GM23338 (cell line): ENCODE results near the gene SMG6.

Experiments used
- EZH2 ChIP-seq: fragments of 200-600 bp; sonication (generic); IDR thresholded peaks from one replicate; pipeline ENCODE4 v1.8.0; 2017; ENCODE audit warnings: antibody characterized with exemption, mild to moderate bottlenecking, low read depth; ENCODE audit not compliant: unreplicated experiment
- POLR2AphosphoS5 ChIP-seq: IDR thresholded peaks from 2 replicates; pipeline ENCODE4 v1.6.1; 2016; ENCODE audit warnings: antibody characterized with exemption, low read depth
- TF ChIP-seq, protein P1 (sequence below), 2 experiments: fragments of 200-600 bp in 1 of 2; sonication (generic) in 1 of 2; conservative IDR thresholded peaks; 2 replicates each; pipeline versions ENCODE4 v1.5.1 to v1.6.1; 2016 to 2017; ENCODE audit warnings: antibody characterized with exemption in 2 of 2, low read depth in 2 of 2, mild to moderate bottlenecking in 2 of 2, moderate library complexity in 1 of 2
- TF ChIP-seq, protein P2 (sequence below): IDR thresholded peaks from 2 replicates; pipeline ENCODE4 v1.6.1; 2016; ENCODE audit warnings: antibody characterized with exemption

DNA sequence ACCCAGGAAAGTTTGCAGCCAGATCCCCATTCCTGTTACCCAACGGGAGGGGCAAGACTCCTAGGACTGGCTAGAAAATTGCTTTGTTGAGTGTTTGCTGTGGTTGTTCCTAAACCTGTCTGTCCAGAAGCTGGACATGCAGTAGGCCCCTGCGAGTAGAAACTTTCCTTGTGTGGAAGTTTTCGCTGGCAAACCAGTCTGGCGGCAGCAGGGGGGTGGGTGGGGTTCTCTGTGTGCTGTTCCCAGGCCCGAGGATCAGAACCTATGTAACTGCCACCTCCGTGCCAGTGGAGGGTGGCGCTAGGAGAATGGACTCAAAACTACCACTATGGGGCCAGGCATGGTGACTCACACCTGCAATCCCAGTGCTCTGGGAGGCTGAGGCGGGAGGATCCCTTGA is 42.9 kb upstream of the SMG6 start:
- TF ChIP-seq, protein P1, sequence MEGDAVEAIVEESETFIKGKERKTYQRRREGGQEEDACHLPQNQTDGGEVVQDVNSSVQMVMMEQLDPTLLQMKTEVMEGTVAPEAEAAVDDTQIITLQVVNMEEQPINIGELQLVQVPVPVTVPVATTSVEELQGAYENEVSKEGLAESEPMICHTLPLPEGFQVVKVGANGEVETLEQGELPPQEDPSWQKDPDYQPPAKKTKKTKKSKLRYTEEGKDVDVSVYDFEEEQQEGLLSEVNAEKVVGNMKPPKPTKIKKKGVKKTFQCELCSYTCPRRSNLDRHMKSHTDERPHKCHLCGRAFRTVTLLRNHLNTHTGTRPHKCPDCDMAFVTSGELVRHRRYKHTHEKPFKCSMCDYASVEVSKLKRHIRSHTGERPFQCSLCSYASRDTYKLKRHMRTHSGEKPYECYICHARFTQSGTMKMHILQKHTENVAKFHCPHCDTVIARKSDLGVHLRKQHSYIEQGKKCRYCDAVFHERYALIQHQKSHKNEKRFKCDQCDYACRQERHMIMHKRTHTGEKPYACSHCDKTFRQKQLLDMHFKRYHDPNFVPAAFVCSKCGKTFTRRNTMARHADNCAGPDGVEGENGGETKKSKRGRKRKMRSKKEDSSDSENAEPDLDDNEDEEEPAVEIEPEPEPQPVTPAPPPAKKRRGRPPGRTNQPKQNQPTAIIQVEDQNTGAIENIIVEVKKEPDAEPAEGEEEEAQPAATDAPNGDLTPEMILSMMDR (conservative IDR thresholded peaks at IDR 0.05; ENCODE audit: low read depth in 2 of 2): no peak
- TF ChIP-seq, protein P2, sequence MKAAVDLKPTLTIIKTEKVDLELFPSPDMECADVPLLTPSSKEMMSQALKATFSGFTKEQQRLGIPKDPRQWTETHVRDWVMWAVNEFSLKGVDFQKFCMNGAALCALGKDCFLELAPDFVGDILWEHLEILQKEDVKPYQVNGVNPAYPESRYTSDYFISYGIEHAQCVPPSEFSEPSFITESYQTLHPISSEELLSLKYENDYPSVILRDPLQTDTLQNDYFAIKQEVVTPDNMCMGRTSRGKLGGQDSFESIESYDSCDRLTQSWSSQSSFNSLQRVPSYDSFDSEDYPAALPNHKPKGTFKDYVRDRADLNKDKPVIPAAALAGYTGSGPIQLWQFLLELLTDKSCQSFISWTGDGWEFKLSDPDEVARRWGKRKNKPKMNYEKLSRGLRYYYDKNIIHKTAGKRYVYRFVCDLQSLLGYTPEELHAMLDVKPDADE: no peak
- TF ChIP-seq EZH2 (no peak), POLR2AphosphoS5 (no peak)
